Activated naive CD8-positive, alpha-beta T cell (primary cell): ENCODE results near the gene PPIL6.

Experiments used
- H3K27ac Mint-ChIP-seq: one replicate; pipeline ENCODE4 v1.8.0; 2021; ENCODE audit warnings: mixed read lengths
- H3K27me3 Mint-ChIP-seq: one replicate; pipeline ENCODE4 v1.8.0; 2021; ENCODE audit warnings: mixed read lengths
- H3K36me3 Mint-ChIP-seq: one replicate; pipeline ENCODE4 v1.8.0; 2021; ENCODE audit warnings: mixed read lengths
- H3K4me1 Mint-ChIP-seq: one replicate; pipeline ENCODE4 v1.8.0; 2021; ENCODE audit warnings: low read depth, mixed read lengths
- H3K4me3 Mint-ChIP-seq: one replicate; pipeline ENCODE4 v1.8.0; 2021; ENCODE audit warnings: mild to moderate bottlenecking, mixed read lengths
- H3K9me3 Mint-ChIP-seq: one replicate; pipeline ENCODE4 v1.8.0; 2021; ENCODE audit warnings: low read depth, mixed read lengths

Gene PPIL6

GRCh38 chr6:109440331-109441068 lies at the start of gene PPIL6, which contains the start of gene SMPD2:
Gene PPIL6, minus strand, starts transcription at chr6:109440628. Its CDS starts 38 bp downstream, at chr6:109440590.
Gene SMPD2, plus strand, starts transcription at chr6:109440724. Its CDS starts 398 bp downstream, at chr6:109441122.
- peaks cover 2% of the 10 kb centered on the region for H3K36me3 Mint-ChIP-seq
- H3K27me3 Mint-ChIP-seq, result no peaks in the 10 kb centered on the region
- H3K9me3 Mint-ChIP-seq, result no peaks in the 10 kb centered on the region
- peak within 1 kb of the TSS; percentile 92 for H3K4me3 Mint-ChIP-seq
- H3K4me1 Mint-ChIP-seq, result peaks cover 26% of the 10 kb centered on the region
- peak within 1 kb of the TSS; percentile 88 for H3K27ac Mint-ChIP-seq

GRCh38 chr6:109488001-109488400 lies 47.6 kb upstream of the PPIL6 start:
- no peaks in the 10 kb centered on the region for H3K36me3 Mint-ChIP-seq
- no peaks in the 10 kb centered on the region for H3K9me3 Mint-ChIP-seq
- H3K27me3 Mint-ChIP-seq, result no peaks in the 10 kb centered on the region
- H3K4me1 Mint-ChIP-seq, result peaks cover 26% of the 10 kb centered on the region
- H3K27ac Mint-ChIP-seq, result no peak overlapping the region
- H3K4me3 Mint-ChIP-seq, result no peak overlapping the region

- no peaks in the 10 kb centered on the region for H3K9me3 Mint-ChIP-seq
- no peak overlapping the region for H3K4me3 Mint-ChIP-seq
- peaks cover 9% of the 10 kb centered on the region for H3K36me3 Mint-ChIP-seq
- H3K4me1 Mint-ChIP-seq, result peaks cover 28% of the 10 kb centered on the region
- no peaks in the 10 kb centered on the region for H3K27me3 Mint-ChIP-seq
- H3K27ac Mint-ChIP-seq, result no peak overlapping the region
These were observed 45.6 kb upstream of the PPIL6 start for GRCh38 chr6:109486068-109486467.

GRCh38 chr6:109485266-109485935 lies 45.0 kb upstream of the PPIL6 start:
- Mint-ChIP-seq H3K27me3 (no peaks in the 10 kb centered on the region), H3K27ac (no peak overlapping the region), H3K4me1 (peaks cover 28% of the 10 kb centered on the region), H3K9me3 (no peaks in the 10 kb centered on the region), H3K4me3 (no peak overlapping the region), H3K36me3 (peaks cover 13% of the 10 kb centered on the region)

- peaks cover 33% of the 10 kb centered on the region for H3K4me1 Mint-ChIP-seq
- no peak overlapping the region for H3K27ac Mint-ChIP-seq
- peaks cover 17% of the 10 kb centered on the region for H3K36me3 Mint-ChIP-seq
- no peaks in the 10 kb centered on the region for H3K27me3 Mint-ChIP-seq
- peak overlapping the region; percentile 89 for H3K4me3 Mint-ChIP-seq
- H3K9me3 Mint-ChIP-seq, result no peaks in the 10 kb centered on the region
These were observed 43.7 kb upstream of the PPIL6 start for GRCh38 chr6:109484122-109484521.

- peaks cover 37% of the 10 kb centered on the region for H3K4me1 Mint-ChIP-seq
- H3K27me3 Mint-ChIP-seq, result no peaks in the 10 kb centered on the region
- H3K4me3 Mint-ChIP-seq, result peak overlapping the region; percentile 89
- peak overlapping the region; percentile 13 for H3K27ac Mint-ChIP-seq
- H3K9me3 Mint-ChIP-seq, result no peaks in the 10 kb centered on the region
- H3K36me3 Mint-ChIP-seq, result peaks cover 20% of the 10 kb centered on the region
These were observed 43.3 kb upstream of the PPIL6 start for GRCh38 chr6:109483735-109484057.

- H3K27me3 Mint-ChIP-seq, result no peaks in the 10 kb centered on the region
- H3K36me3 Mint-ChIP-seq, result peaks cover 20% of the 10 kb centered on the region
- no peaks in the 10 kb centered on the region for H3K9me3 Mint-ChIP-seq
- peaks cover 43% of the 10 kb centered on the region for H3K4me1 Mint-ChIP-seq
- peak within 1 kb of the TSS; percentile 96 for H3K27ac Mint-ChIP-seq
- peak within 1 kb of the TSS; percentile 99 for H3K4me3 Mint-ChIP-seq
These were observed 42.7 kb upstream of the PPIL6 start, which contains the start of gene ZBTB24 for GRCh38 chr6:109482905-109483734. Gene ZBTB24, minus strand, starts transcription at chr6:109483219. Its CDS starts 1,193 bp downstream, at chr6:109482026.

- Mint-ChIP-seq H3K27me3 (no peaks in the 10 kb centered on the region), H3K4me1 (peaks cover 61% of the 10 kb centered on the region), H3K27ac (peak overlapping the region; percentile 59), H3K4me3 (peak overlapping the region; percentile 99), H3K36me3 (peaks cover 23% of the 10 kb centered on the region), H3K9me3 (no peaks in the 10 kb centered on the region)
These were observed 40.6 kb upstream of the PPIL6 start for GRCh38 chr6:109480993-109481480.

GRCh38 chr6:109478841-109479624 lies 38.6 kb upstream of the PPIL6 start:
- Mint-ChIP-seq H3K9me3 (no peaks in the 10 kb centered on the region), H3K4me3 (peak overlapping the region; percentile 99), H3K27me3 (no peaks in the 10 kb centered on the region), H3K27ac (peak overlapping the region; percentile 84), H3K4me1 (peaks cover 75% of the 10 kb centered on the region), H3K36me3 (peaks cover 31% of the 10 kb centered on the region)

GRCh38 chr6:109478222-109478805 lies 37.9 kb upstream of the PPIL6 start:
- no peaks in the 10 kb centered on the region for H3K27me3 Mint-ChIP-seq
- H3K4me3 Mint-ChIP-seq, result peak overlapping the region; percentile 99

GRCh38 chr6:109477725-109478124 lies 37.3 kb upstream of the PPIL6 start:
- Mint-ChIP-seq H3K4me3 (peak overlapping the region; percentile 99), H3K27me3 (no peaks in the 10 kb centered on the region), H3K9me3 (no peaks in the 10 kb centered on the region), H3K36me3 (peaks cover 34% of the 10 kb centered on the region), H3K27ac (peak overlapping the region; percentile 84), H3K4me1 (peaks cover 84% of the 10 kb centered on the region)

More at GRCh38 chr6:109478222-109478805, 37.9 kb upstream of the PPIL6 start:
- peaks cover 33% of the 10 kb centered on the region for H3K36me3 Mint-ChIP-seq
- H3K4me1 Mint-ChIP-seq, result peaks cover 78% of the 10 kb centered on the region
- H3K9me3 Mint-ChIP-seq, result no peaks in the 10 kb centered on the region
- peak overlapping the region; percentile 84 for H3K27ac Mint-ChIP-seq

GRCh38 chr6:109477184-109477583 lies 36.8 kb upstream of the PPIL6 start:
- Mint-ChIP-seq H3K9me3 (no peaks in the 10 kb centered on the region), H3K4me1 (peaks cover 87% of the 10 kb centered on the region), H3K27me3 (no peaks in the 10 kb centered on the region), H3K4me3 (peak overlapping the region; percentile 99), H3K36me3 (peaks cover 37% of the 10 kb centered on the region), H3K27ac (peak overlapping the region; percentile 84)

- Mint-ChIP-seq H3K36me3 (peaks cover 32% of the 10 kb centered on the region), H3K9me3 (no peaks in the 10 kb centered on the region), H3K4me3 (peak overlapping the region; percentile 40), H3K27me3 (no peaks in the 10 kb centered on the region), H3K27ac (peak overlapping the region; percentile 50), H3K4me1 (peaks cover 84% of the 10 kb centered on the region)
These were observed 35.2 kb upstream of the PPIL6 start for GRCh38 chr6:109475625-109476024.

- Mint-ChIP-seq H3K27ac (peak overlapping the region; percentile 22), H3K27me3 (no peaks in the 10 kb centered on the region), H3K4me3 (peak overlapping the region; percentile 50), H3K9me3 (no peaks in the 10 kb centered on the region), H3K36me3 (peaks cover 31% of the 10 kb centered on the region), H3K4me1 (peaks cover 83% of the 10 kb centered on the region)
These were observed 34.6 kb upstream of the PPIL6 start for GRCh38 chr6:109474995-109475394.
